Islet of Langerhans (tissue), 1 donor: Measurements from ENCODE around the gene LRP2BP.

Source experiments
- FAIRE-seq: peaks from one replicate; lab custom pipeline; 2011; peaks lifted over from hg19 to GRCh38; lab: Jason Lieb, UNC

LRP2BP gene

GRCh38 chr4:185395238-185395955 is at the start of gene LRP2BP:
Gene LRP2BP, minus strand, starts transcription at chr4:185395924. Its CDS starts 17,738 bp downstream, at chr4:185378186.
- peak; percentile 93 for FAIRE-seq

GRCh38 chr4:185445209-185445608 is 49.5 kb upstream of the LRP2BP start:
- no peak for FAIRE-seq

GRCh38 chr4:185441479-185441878 is 45.8 kb upstream of the LRP2BP start:
- no peak for FAIRE-seq

- no peak for FAIRE-seq
Measured at GRCh38 chr4:185437809-185438208, 42.1 kb upstream of the LRP2BP start.

GRCh38 chr4:185435466-185435865 is 39.7 kb upstream of the LRP2BP start:
- FAIRE-seq, result no peak

- no peak for FAIRE-seq
Measured at GRCh38 chr4:185429660-185430059, 33.9 kb upstream of the LRP2BP start.

GRCh38 chr4:185426960-185427688 is 31.4 kb upstream of the LRP2BP start:
- FAIRE-seq, result no peak

GRCh38 chr4:185425647-185426352 is 30.1 kb upstream of the LRP2BP start, which contains the start of gene UFSP2:
Gene UFSP2, minus strand, starts transcription at chr4:185425964. Its CDS starts 96 bp downstream, at chr4:185425868.
- peak; percentile 56 for FAIRE-seq

GRCh38 chr4:185424905-185425646 is 29.4 kb upstream of the LRP2BP start:
- no peak for FAIRE-seq

GRCh38 chr4:185421366-185422124 is 25.8 kb upstream of the LRP2BP start:
- FAIRE-seq, result no peak

GRCh38 chr4:185416955-185417354 is 21.2 kb upstream of the LRP2BP start:
- no peak for FAIRE-seq

GRCh38 chr4:185412412-185412811 is 16.7 kb upstream of the LRP2BP start:
- no peak for FAIRE-seq

GRCh38 chr4:185411849-185412248 is 16.1 kb upstream of the LRP2BP start:
- FAIRE-seq, result no peak

GRCh38 chr4:185408432-185408831 is 12.7 kb upstream of the LRP2BP start:
- FAIRE-seq, result no peak

- no peak for FAIRE-seq
Measured at GRCh38 chr4:185405296-185405999, 9.7 kb upstream of the LRP2BP start.

GRCh38 chr4:185404031-185404430 is 8.3 kb upstream of the LRP2BP start:
- no peak for FAIRE-seq

GRCh38 chr4:185399466-185399865 is 3.7 kb upstream of the LRP2BP start:
- peak; percentile 9 for FAIRE-seq

GRCh38 chr4:185398618-185399017 is 2.9 kb upstream of the LRP2BP start:
- FAIRE-seq, result no peak

- peak; percentile 89 for FAIRE-seq
Measured at GRCh38 chr4:185396724-185397385, 1.1 kb upstream of the LRP2BP start, which contains the start of gene ANKRD37. Gene ANKRD37, plus strand, starts transcription at chr4:185396841. Its CDS starts 83 bp downstream, at chr4:185396924.
